Right lobe of liver (tissue), 4 donors: Measurements from ENCODE around the gene RPS24.

Experiments used
- CTCF ChIP-seq, 4 donors: fragments of 200-600 bp in 3 of 4; fragments of 450-650 bp in 1 of 4; IDR thresholded peaks; one replicate each; pipeline versions ENCODE4 v1.5.1 to v1.8.0; 2016 to 2022; ENCODE audit warnings: antibody characterized with exemption in 4 of 4, mild to moderate bottlenecking in 2 of 4
- POLR2A ChIP-seq: fragments of 450-650 bp; IDR thresholded peaks from one replicate; pipeline ENCODE4 v1.6.1; 2017; ENCODE audit warnings: antibody characterized with exemption, mild to moderate bottlenecking
- donor health status: DM: no; HTN: no; CAD: no.
- donor health status: DM: no; HTN: no; CAD: no.
- donor health status: DM: no; HTN: yes; CAD: no.

- no peak for TF ChIP-seq CTCF (IDR thresholded peaks at IDR 0.05)
- no peak for TF ChIP-seq POLR2A
Observed at GRCh38 chr10:78046711-78047269, 13.1 kb downstream of the RPS24 start.
